Effector memory CD8-positive, alpha-beta T cell (primary cell): Measurements from ENCODE around the gene YEATS4.

ENCODE experiments used
- ATAC-seq: fragments of 150-1000 bp; cut with Tn5 transposase; replicated peaks from 2 replicates; pipeline ENCODE4 v1.10.0; 2021; ENCODE audit warnings: mild to moderate bottlenecking, moderate library complexity
- DNase-seq, 3 experiments: peaks; one replicate each; pipeline ENCODE4 v3.0.0; 2021
- H3K27ac Mint-ChIP-seq, 2 donors: one replicate each; pipeline ENCODE4 v1.8.0; 2022; ENCODE audit warnings: mild to moderate bottlenecking in 2 of 2, mixed read lengths in 2 of 2, moderate library complexity in 2 of 2
- H3K27me3 Mint-ChIP-seq, 2 donors: one replicate each; pipeline ENCODE4 v1.8.0; 2022; ENCODE audit warnings: mixed read lengths in 2 of 2
- H3K36me3 Mint-ChIP-seq: one replicate; pipeline ENCODE4 v1.8.0; 2022; ENCODE audit warnings: mild to moderate bottlenecking, moderate library complexity, mixed read lengths; ENCODE audit not compliant: insufficient read depth
- H3K4me1 Mint-ChIP-seq, 2 donors: one replicate each; pipeline ENCODE4 v1.8.0; 2022; ENCODE audit warnings: low read depth in 2 of 2, mixed read lengths in 2 of 2
- H3K4me3 Mint-ChIP-seq, 2 donors: one replicate each; pipeline ENCODE4 v1.8.0; 2022; ENCODE audit warnings: mild to moderate bottlenecking in 2 of 2, mixed read lengths in 2 of 2, moderate library complexity in 2 of 2
- H3K9me3 Mint-ChIP-seq, 2 donors: one replicate each; pipeline ENCODE4 v1.8.0; 2022; ENCODE audit warnings: mixed read lengths in 2 of 2

YEATS4 gene

DNA sequence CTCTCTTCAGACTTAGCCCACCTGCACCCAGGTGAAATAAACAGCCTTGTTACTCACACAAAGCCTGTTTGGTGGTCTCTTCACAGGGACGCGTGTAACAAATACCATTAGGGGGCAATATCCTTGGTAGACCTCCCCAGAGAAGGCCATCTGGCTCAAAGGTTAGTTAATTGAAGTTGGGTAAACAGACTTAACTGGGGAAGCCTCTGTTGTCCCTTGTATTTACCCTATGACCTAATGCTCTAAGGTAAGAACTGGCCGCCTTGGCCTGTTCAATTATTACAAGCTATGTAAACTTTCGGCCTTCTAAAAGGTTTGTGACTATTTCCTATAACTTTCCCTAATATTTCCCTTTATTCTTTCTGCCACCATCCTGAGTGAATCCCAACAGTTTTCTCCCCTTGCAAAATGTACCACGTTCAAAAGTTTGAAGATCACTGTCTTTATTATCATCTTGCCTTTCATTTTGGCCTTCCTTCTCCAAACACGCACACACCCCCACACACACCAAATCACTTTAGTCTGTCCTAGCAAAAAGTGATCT lies 26.7 kb upstream of the YEATS4 start:
- H3K27me3 Mint-ChIP-seq = no peaks in the 10 kb centered on the region
- H3K4me3 Mint-ChIP-seq = peak overlapping the region in 1 of 2 donors; percentile 3
- peaks cover 13 to 16% of the 10 kb centered on the region in 2 donors for H3K4me1 Mint-ChIP-seq
- DNase-seq = no peak
- H3K36me3 Mint-ChIP-seq = no peaks in the 10 kb centered on the region
- ATAC-seq = no peak
- no peaks in the 10 kb centered on the region for H3K9me3 Mint-ChIP-seq
- no peak overlapping the region for H3K27ac Mint-ChIP-seq

DNA sequence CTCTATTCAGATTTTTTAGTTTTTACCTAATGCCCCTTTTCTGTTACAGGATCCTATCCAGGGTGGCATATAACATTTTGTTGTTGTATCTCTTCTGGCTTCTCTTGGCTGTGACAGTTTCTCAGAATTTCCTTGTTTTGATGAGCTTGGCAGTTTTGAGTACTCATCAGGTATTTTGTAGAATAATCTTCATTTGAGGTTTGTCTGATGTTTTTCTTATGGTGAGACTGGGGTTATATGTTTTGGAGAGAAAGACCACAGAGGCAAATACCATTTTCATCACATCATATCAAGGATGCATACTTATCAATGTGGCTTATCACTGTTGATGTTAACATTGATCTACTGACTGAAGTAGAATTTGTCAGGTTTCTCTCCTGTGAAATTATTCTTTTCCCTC lies 25.4 kb upstream of the YEATS4 start:
- H3K27ac Mint-ChIP-seq = no peak overlapping the region
- DNase-seq (no peak), ATAC-seq (no peak)
- H3K27me3 Mint-ChIP-seq = no peaks in the 10 kb centered on the region
- no peaks in the 10 kb centered on the region for H3K9me3 Mint-ChIP-seq
- H3K4me1 Mint-ChIP-seq = peaks cover 13 to 16% of the 10 kb centered on the region in 2 donors
- H3K4me3 Mint-ChIP-seq = no peak overlapping the region
- no peaks in the 10 kb centered on the region for H3K36me3 Mint-ChIP-seq

DNA sequence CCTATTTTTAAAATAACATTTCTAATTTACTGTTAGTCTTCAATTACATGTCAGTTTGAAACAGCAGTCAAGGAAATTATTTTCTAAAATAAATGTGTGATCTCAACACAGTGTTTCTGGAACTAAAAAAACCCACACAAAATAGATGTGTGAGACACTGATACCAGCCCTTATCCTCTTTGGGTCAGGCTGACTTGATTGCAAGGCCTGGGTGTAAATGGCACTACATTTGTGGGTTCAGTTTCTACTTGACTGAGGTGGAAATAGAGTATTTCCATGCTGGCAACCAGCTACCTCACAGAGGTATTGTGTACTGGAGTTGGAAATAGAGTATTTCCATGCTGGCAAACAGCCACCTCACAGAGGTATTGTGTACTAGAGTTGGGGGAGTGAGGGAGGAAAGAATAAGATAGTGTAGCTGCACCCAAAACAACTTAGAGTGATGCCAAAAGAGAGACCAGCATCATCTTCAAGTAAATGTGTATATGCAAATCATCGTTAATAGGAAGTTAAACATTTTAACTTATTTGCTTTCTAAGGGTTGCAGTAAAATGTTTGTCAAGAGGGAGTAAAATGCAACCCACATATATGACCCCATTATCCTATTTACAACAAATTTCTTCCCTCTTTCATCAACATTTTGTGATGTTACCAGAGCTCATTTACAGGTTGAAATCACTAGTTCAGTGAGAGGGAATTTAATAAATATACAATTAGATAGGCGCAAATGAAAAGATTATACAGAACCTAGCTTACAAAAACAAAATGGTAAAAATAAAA lies 22.0 kb upstream of the YEATS4 start:
- H3K9me3 Mint-ChIP-seq = no peaks in the 10 kb centered on the region
- DNase-seq = no peak
- no peak overlapping the region for H3K27ac Mint-ChIP-seq
- peaks cover 4% of the 10 kb centered on the region for H3K36me3 Mint-ChIP-seq
- peaks cover 0 to 10% of the 10 kb centered on the region in 2 donors for H3K27me3 Mint-ChIP-seq
- no peak for ATAC-seq
- no peak overlapping the region for H3K4me3 Mint-ChIP-seq
- H3K4me1 Mint-ChIP-seq = no peaks in the 10 kb centered on the region

DNA sequence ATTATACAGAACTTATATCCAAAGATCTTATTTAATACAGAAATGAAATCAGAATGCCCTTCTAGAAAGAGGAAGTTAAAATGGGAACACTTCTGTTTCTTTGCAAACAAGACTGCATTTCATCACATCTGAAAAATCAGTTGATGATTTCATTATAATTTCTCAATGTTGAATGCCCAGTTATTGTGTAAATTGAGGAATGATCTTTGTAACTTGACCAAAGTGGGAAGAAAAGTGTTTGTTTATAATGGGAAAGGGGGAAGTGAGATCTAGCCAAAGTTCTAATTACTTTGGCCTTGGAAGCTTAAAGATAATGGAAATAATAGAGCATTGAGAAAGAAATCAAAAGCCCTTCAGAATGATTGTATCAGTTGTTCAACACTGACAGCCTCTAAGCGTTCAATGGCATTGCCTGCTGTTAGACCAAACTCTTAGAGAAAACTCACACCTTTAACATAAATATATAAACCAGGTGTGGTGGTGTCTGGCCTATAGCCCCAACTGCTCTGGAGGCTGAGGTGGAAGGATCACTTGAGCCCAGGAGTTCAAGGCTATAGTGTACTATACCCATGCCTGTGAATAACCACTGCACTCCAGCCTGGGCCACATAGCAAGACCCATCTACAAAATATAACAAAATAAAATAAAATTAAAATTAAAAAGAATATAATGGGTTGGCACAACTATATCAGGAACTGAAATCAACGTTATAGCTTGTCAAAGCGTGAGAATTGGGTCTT lies 21.3 kb upstream of the YEATS4 start:
- Mint-ChIP-seq H3K4me1 (no peaks in the 10 kb centered on the region), H3K27ac (no peak overlapping the region), H3K9me3 (no peaks in the 10 kb centered on the region), H3K27me3 (peaks cover 0 to 10% of the 10 kb centered on the region in 2 donors), H3K36me3 (peaks cover 4% of the 10 kb centered on the region), H3K4me3 (no peak overlapping the region)
- ATAC-seq (no peak), DNase-seq (no peak)

DNA sequence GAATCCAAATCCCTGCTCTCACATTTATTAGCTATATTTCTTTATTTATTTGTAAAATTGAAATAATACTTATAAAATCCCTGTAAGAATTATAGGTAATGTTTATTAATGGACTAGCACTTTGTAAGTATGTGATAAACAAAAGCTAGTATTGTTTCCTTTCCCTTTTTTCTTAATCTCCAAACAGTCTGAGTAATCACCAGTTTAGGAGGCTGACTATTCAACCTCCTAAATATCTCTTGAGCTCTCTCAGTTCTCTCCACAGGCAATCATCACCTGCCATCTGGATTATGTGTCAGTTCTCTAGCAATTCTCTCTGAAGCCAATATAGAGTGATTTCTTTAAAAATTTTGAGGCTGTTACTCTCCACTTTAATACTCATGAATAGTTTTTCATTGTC lies 20.6 kb upstream of the YEATS4 start:
- H3K4me1 Mint-ChIP-seq = no peaks in the 10 kb centered on the region
- H3K4me3 Mint-ChIP-seq = no peak overlapping the region
- no peak for DNase-seq
- peaks cover 0 to 10% of the 10 kb centered on the region in 2 donors for H3K27me3 Mint-ChIP-seq
- ATAC-seq = no peak
- no peak overlapping the region for H3K27ac Mint-ChIP-seq
- H3K36me3 Mint-ChIP-seq = peaks cover 4% of the 10 kb centered on the region
- no peaks in the 10 kb centered on the region for H3K9me3 Mint-ChIP-seq

- no peak for ATAC-seq
- peaks cover 4% of the 10 kb centered on the region for H3K36me3 Mint-ChIP-seq
- H3K4me3 Mint-ChIP-seq = no peak overlapping the region
- H3K27me3 Mint-ChIP-seq = peaks cover 0 to 10% of the 10 kb centered on the region in 2 donors
- no peak for DNase-seq
- no peaks in the 10 kb centered on the region for H3K9me3 Mint-ChIP-seq
- H3K27ac Mint-ChIP-seq = no peak overlapping the region
- no peaks in the 10 kb centered on the region for H3K4me1 Mint-ChIP-seq
Measured at GRCh38 chr12:69339999-69340398, 19.5 kb upstream of the YEATS4 start.

- Mint-ChIP-seq H3K9me3 (no peaks in the 10 kb centered on the region), H3K27ac (no peak overlapping the region), H3K4me1 (no peaks in the 10 kb centered on the region), H3K27me3 (peaks cover 0 to 10% of the 10 kb centered on the region in 2 donors), H3K4me3 (no peak overlapping the region), H3K36me3 (peaks cover 4% of the 10 kb centered on the region)
- ATAC-seq (no peak), DNase-seq (no peak)
Measured at GRCh38 chr12:69341328-69341727, 18.2 kb upstream of the YEATS4 start.

DNA sequence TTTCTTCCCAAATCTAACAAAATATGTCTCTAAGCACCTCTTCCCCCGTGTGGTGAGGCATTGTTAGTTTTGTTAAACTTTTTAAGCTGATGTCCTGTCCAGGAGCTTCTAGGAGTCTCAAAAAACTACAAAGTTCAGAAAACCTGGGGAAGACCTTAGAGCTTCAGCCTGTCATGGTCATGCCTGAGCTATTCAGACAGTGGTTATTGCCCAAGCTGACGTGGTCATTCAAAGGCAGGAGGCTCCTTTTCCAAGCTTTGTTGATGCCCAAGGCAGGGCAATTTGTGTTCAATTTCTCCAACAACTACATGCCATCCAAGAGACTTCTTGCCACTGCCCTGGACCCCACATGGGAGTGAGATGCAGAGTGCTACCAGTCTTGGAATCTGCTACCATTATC lies 17.1 kb upstream of the YEATS4 start:
- Mint-ChIP-seq H3K27me3 (peaks cover 0 to 10% of the 10 kb centered on the region in 2 donors), H3K4me3 (no peak overlapping the region), H3K9me3 (no peaks in the 10 kb centered on the region), H3K27ac (no peak overlapping the region), H3K4me1 (no peaks in the 10 kb centered on the region), H3K36me3 (peaks cover 4% of the 10 kb centered on the region)
- ATAC-seq = no peak
- DNase-seq = no peak

DNA sequence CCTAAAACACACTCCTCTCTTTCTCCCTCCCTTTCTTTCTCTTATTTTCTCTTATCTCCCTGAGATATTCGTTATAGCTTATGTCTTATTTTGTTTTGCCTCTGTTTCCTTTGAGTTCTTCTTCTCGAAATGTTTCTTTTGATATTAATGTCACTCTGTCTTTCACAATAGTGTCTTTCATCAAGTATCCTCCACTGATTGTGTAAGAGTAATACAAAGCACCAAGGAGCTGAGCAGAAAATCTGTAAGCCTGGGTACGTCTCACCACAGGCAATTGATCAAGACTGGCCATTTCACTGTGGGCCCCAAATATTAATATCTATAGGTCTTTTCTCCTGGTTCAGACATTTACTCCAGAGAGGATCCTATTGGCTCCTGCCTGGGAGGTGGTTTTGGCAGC lies 16.2 kb upstream of the YEATS4 start:
- no peak for DNase-seq
- Mint-ChIP-seq H3K9me3 (no peaks in the 10 kb centered on the region), H3K4me1 (no peaks in the 10 kb centered on the region), H3K27me3 (peaks cover 0 to 10% of the 10 kb centered on the region in 2 donors), H3K4me3 (no peak overlapping the region), H3K36me3 (peaks cover 4% of the 10 kb centered on the region), H3K27ac (no peak overlapping the region)
- no peak for ATAC-seq

DNA sequence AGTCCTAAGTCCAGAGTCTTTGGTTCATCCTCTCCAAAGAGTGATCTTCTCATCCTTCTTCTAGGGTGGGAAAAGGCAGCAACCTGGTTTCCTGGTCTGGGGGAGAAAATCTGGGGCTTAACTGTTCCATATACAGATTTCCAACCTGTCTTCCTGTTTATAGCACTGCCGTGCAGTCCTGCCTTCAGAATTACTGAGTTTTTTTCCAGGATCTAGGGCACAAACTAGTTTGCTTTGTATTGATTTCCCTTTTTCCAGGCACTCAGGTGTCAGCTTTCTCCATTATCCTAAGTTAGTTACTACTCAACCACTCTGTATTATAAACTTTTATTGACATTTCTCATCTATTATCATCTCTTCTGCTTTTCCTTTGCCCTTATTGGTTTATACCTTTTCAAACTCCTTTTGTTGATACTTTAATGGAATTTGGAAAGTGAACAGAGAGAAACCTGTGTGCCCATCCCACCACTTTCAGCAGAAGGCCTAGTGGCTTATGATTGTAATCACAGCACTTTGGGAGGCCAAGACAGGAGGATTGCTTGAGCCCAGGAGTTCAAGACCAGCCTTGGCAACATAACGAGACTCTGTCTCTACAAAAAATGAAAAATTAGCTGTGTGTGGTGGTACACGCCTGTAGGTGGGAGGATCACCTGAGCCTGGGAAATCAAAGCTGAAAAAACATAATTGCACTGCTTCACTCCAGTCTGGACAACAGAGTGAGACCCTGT lies 15.5 kb upstream of the YEATS4 start:
- no peak for ATAC-seq
- Mint-ChIP-seq H3K27ac (no peak overlapping the region), H3K4me3 (no peak overlapping the region), H3K36me3 (peaks cover 4% of the 10 kb centered on the region), H3K9me3 (no peaks in the 10 kb centered on the region), H3K27me3 (peaks cover 0 to 10% of the 10 kb centered on the region in 2 donors), H3K4me1 (no peaks in the 10 kb centered on the region)
- no peak for DNase-seq

GRCh38 chr12:69345077-69345476 lies 14.5 kb upstream of the YEATS4 start:
- ATAC-seq = no peak
- Mint-ChIP-seq H3K4me1 (no peaks in the 10 kb centered on the region), H3K9me3 (no peaks in the 10 kb centered on the region)

GRCh38 chr12:69345742-69346141 lies 13.8 kb upstream of the YEATS4 start:
- Mint-ChIP-seq H3K27me3 (peaks cover 0 to 10% of the 10 kb centered on the region in 2 donors), H3K4me3 (no peak overlapping the region), H3K27ac (no peak overlapping the region), H3K9me3 (no peaks in the 10 kb centered on the region), H3K36me3 (peaks cover 4% of the 10 kb centered on the region), H3K4me1 (no peaks in the 10 kb centered on the region)
- ATAC-seq (no peak), DNase-seq (no peak)

More at GRCh38 chr12:69345077-69345476, 14.5 kb upstream of the YEATS4 start:
- Mint-ChIP-seq H3K27me3 (peaks cover 0 to 10% of the 10 kb centered on the region in 2 donors), H3K4me3 (no peak overlapping the region), H3K27ac (no peak overlapping the region), H3K36me3 (peaks cover 4% of the 10 kb centered on the region)
- DNase-seq = no peak

DNA sequence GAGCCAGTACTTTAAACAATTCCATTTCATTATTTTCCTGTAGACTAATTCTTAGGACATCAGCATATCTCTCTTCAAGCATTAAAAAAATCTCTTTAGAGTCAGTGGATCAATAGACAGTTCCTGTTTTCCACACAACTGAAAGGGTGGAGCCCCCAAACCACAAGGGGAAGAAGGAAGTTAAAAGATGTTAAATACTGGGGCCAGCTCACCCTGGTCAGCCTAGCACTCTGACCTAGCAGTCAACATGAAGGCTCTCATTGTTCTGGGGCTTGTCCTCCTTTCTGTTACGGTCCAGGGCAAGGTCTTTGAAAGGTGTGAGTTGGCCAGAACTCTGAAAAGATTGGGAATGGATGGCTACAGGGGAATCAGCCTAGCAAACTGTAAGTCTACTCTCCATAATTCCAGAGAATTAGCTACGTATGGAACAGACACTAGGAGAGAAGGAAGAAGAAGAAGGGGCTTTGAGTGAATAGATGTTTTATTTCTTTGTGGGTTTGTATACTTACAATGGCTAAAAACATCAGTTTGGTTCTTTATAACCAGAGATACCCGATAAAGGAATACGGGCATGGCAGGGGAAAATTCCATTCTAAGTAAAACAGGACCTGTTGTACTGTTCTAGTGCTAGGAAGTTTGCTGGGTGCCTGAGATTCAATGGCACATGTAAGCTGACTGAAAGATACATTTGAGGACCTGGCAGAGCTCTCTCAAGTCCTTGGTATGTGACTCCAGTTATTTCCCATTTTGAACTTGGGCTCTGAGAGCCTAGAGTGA lies 11.2 kb upstream of the YEATS4 start, which contains the start of gene LYZ:
LYZ (plus strand) TSS at position 220 of the 777 bp plus-strand sequence; CDS start at position 248, 28 bp downstream.
- no peaks in the 10 kb centered on the region for H3K36me3 Mint-ChIP-seq
- H3K4me1 Mint-ChIP-seq = no peaks in the 10 kb centered on the region
- DNase-seq (no peak), ATAC-seq (no peak)
- H3K9me3 Mint-ChIP-seq = no peaks in the 10 kb centered on the region
- H3K27me3 Mint-ChIP-seq = no peaks in the 10 kb centered on the region
- no peak within 1 kb of the TSS for H3K27ac Mint-ChIP-seq
- H3K4me3 Mint-ChIP-seq = no peak within 1 kb of the TSS
